ENCODE data around the gene SURF1.

- TF ChIP-seq, protein P1, sequence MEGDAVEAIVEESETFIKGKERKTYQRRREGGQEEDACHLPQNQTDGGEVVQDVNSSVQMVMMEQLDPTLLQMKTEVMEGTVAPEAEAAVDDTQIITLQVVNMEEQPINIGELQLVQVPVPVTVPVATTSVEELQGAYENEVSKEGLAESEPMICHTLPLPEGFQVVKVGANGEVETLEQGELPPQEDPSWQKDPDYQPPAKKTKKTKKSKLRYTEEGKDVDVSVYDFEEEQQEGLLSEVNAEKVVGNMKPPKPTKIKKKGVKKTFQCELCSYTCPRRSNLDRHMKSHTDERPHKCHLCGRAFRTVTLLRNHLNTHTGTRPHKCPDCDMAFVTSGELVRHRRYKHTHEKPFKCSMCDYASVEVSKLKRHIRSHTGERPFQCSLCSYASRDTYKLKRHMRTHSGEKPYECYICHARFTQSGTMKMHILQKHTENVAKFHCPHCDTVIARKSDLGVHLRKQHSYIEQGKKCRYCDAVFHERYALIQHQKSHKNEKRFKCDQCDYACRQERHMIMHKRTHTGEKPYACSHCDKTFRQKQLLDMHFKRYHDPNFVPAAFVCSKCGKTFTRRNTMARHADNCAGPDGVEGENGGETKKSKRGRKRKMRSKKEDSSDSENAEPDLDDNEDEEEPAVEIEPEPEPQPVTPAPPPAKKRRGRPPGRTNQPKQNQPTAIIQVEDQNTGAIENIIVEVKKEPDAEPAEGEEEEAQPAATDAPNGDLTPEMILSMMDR (IDR thresholded peaks at IDR 0.05; ENCODE audit: insufficient read depth, low read length, poor library complexity, severe bottlenecking), result no peak
- no peak for TF ChIP-seq EZH2phosphoT487 (conservative IDR thresholded peaks at IDR 0.05; ENCODE audit: low read length)
Observed at GRCh38 chr9:133377721-133378216, 21.5 kb upstream of the SURF1 start.
